Ureter (tissue), 1 donor: ENCODE data around the gene C10orf88. TPM values are rescaled to one million over a fixed set of nuclear protein-coding genes. Genes with fewer than 3 reads are reported as not detected.

Source experiments
- DNase-seq: peaks from one replicate; pipeline ENCODE4 v3.0.0-alpha.2; 2020; ENCODE audit warnings: low spot score
- total RNA-seq: library from RNA; stranded (reverse); gene quantifications from one replicate; pipeline ENCODE4 v1.2.4, GENCODE V29; 2023
- donor health status: DM: yes; HTN: yes; CAD: no.

Gene C10orf88
- total RNA-seq = 10.7 TPM

GRCh38 chr10:122953902-122954730, at the start of gene C10orf88:
Gene C10orf88 (minus strand): TSS chr10:122954227. CDS start chr10:122954178, 49 bp downstream.
- DNase-seq = peak; percentile 97

- no peak for DNase-seq
Measured at GRCh38 chr10:123001370-123001769, 47.3 kb upstream of the C10orf88 start.

GRCh38 chr10:123000155-123000554, 46.1 kb upstream of the C10orf88 start:
- DNase-seq = no peak

GRCh38 chr10:122999347-122999746, 45.3 kb upstream of the C10orf88 start:
- DNase-seq = no peak

- no peak for DNase-seq
Measured at GRCh38 chr10:122998934-122999333, 44.9 kb upstream of the C10orf88 start.

- DNase-seq = no peak
Measured at GRCh38 chr10:122998360-122998917, 44.4 kb upstream of the C10orf88 start.

- no peak for DNase-seq
Measured at GRCh38 chr10:122997864-122998263, 43.8 kb upstream of the C10orf88 start.

GRCh38 chr10:122995936-122996335, 41.9 kb upstream of the C10orf88 start:
- DNase-seq = no peak

GRCh38 chr10:122993797-122994336, 39.8 kb upstream of the C10orf88 start:
- no peak for DNase-seq

GRCh38 chr10:122992031-122992585, 38.1 kb upstream of the C10orf88 start:
- DNase-seq = no peak

- DNase-seq = no peak
Measured at GRCh38 chr10:122990278-122990677, 36.3 kb upstream of the C10orf88 start.

GRCh38 chr10:122988501-122988900, 34.5 kb upstream of the C10orf88 start:
- DNase-seq = no peak

- DNase-seq = no peak
Measured at GRCh38 chr10:122986335-122986734, 32.3 kb upstream of the C10orf88 start.

- DNase-seq = no peak
Measured at GRCh38 chr10:122984708-122985107, 30.7 kb upstream of the C10orf88 start.

GRCh38 chr10:122983898-122984297, 29.9 kb upstream of the C10orf88 start:
- DNase-seq = no peak

- no peak for DNase-seq
Measured at GRCh38 chr10:122981066-122981464, 27.0 kb upstream of the C10orf88 start.

GRCh38 chr10:122980209-122981065, 26.4 kb upstream of the C10orf88 start, which contains the start of gene PSTK:
Gene PSTK (plus strand): TSS chr10:122980401. CDS start chr10:122980480, 79 bp downstream.
- DNase-seq = peak; percentile 90

GRCh38 chr10:122974543-122975064, 20.6 kb upstream of the C10orf88 start:
- no peak for DNase-seq

GRCh38 chr10:122974023-122974422, 20.0 kb upstream of the C10orf88 start:
- no peak for DNase-seq

GRCh38 chr10:122968698-122969097, 14.7 kb upstream of the C10orf88 start:
- DNase-seq = no peak

GRCh38 chr10:122966879-122967278, 12.9 kb upstream of the C10orf88 start:
- DNase-seq = no peak
